Progenitor cell of endocrine pancreas (in vitro differentiated cells): Measurements from ENCODE around the gene DNAJB8. TPM values are rescaled to one million over a fixed set of nuclear protein-coding genes. Genes with fewer than 3 reads are reported as not detected.
A peak's percentile ranks its signal among the peaks of the same experiment; 100 is the strongest.

ENCODE experiments used
- DNase-seq: peaks from one replicate; pipeline ENCODE4 v3.0.0; 2021; ENCODE audit warnings: low spot score; ENCODE audit not compliant: unreplicated experiment
- H3K27ac Mint-ChIP-seq: 2 replicates; pipeline ENCODE4 v1.8.0; 2021; ENCODE audit warnings: mild to moderate bottlenecking, moderate library complexity, mixed read lengths
- H3K27me3 Mint-ChIP-seq: 2 replicates; pipeline ENCODE4 v1.8.0; 2021; ENCODE audit warnings: mixed read lengths
- H3K36me3 Mint-ChIP-seq: 2 replicates; pipeline ENCODE4 v1.8.0; 2022; ENCODE audit warnings: mixed read lengths; ENCODE audit not compliant: insufficient read depth
- H3K4me1 Mint-ChIP-seq: 2 replicates; pipeline ENCODE4 v1.8.0; 2021; ENCODE audit warnings: low read depth, mixed read lengths
- H3K4me3 Mint-ChIP-seq: 2 replicates; pipeline ENCODE4 v1.8.0; 2021; ENCODE audit warnings: low read depth, mild to moderate bottlenecking, moderate library complexity, mixed read lengths
- H3K9me3 Mint-ChIP-seq: 2 replicates; pipeline ENCODE4 v1.8.0; 2021; ENCODE audit warnings: low read depth, mixed read lengths
- CTCF ChIP-seq: fragments of 200-600 bp; sonication (generic); IDR thresholded peaks from one replicate; pipeline ENCODE4 v1.5.0; 2021; ENCODE audit warnings: antibody characterized with exemption, mild to moderate bottlenecking; ENCODE audit not compliant: unreplicated experiment
- total RNA-seq: library from RNA; stranded (reverse); gene quantifications from 2 replicates; pipeline ENCODE4 v1.2.1, GENCODE V29; 2021

The DNAJB8 gene
- total RNA-seq, 1 donor from 2014 or later: not detected

- DNase-seq: no peak
- Mint-ChIP-seq H3K9me3 (no peaks in the 10 kb centered on the region), H3K4me1 (peaks cover 14% of the 10 kb centered on the region), H3K36me3 (no peaks in the 10 kb centered on the region), H3K27ac (no peak overlapping the region), H3K4me3 (no peak overlapping the region), H3K27me3 (peaks cover 83% of the 10 kb centered on the region)
- no peak for TF ChIP-seq CTCF
Observed at GRCh38 chr3:128493570-128494366, 27.1 kb upstream of the DNAJB8 start.

- no peak for DNase-seq
- H3K9me3 Mint-ChIP-seq: no peaks in the 10 kb centered on the region
- H3K4me3 Mint-ChIP-seq: no peak within 1 kb of the TSS
- TF ChIP-seq CTCF: peak; percentile 46
- no peaks in the 10 kb centered on the region for H3K36me3 Mint-ChIP-seq
- peak within 1 kb of the TSS; percentile 29 for H3K27ac Mint-ChIP-seq
- H3K27me3 Mint-ChIP-seq: peaks cover 80% of the 10 kb centered on the region
- peaks cover 15% of the 10 kb centered on the region for H3K4me1 Mint-ChIP-seq
Observed at GRCh38 chr3:128492671-128493569, 26.2 kb upstream of the DNAJB8 start, which contains the start of gene GATA2. Gene GATA2, minus strand, starts transcription at chr3:128493201. Its CDS starts 6,170 bp downstream, at chr3:128487031.

GRCh38 chr3:128491941-128492670 lies 25.4 kb upstream of the DNAJB8 start:
- peaks cover 13% of the 10 kb centered on the region for H3K4me1 Mint-ChIP-seq
- H3K27ac Mint-ChIP-seq: peak overlapping the region; percentile 29
- no peak for TF ChIP-seq CTCF
- no peaks in the 10 kb centered on the region for H3K36me3 Mint-ChIP-seq
- no peak for DNase-seq
- no peak overlapping the region for H3K4me3 Mint-ChIP-seq
- H3K9me3 Mint-ChIP-seq: no peaks in the 10 kb centered on the region
- peaks cover 77% of the 10 kb centered on the region for H3K27me3 Mint-ChIP-seq

GRCh38 chr3:128491691-128491940 lies 24.9 kb upstream of the DNAJB8 start:
- H3K36me3 Mint-ChIP-seq: no peaks in the 10 kb centered on the region
- peaks cover 77% of the 10 kb centered on the region for H3K27me3 Mint-ChIP-seq
- peaks cover 11% of the 10 kb centered on the region for H3K4me1 Mint-ChIP-seq
- H3K27ac Mint-ChIP-seq: peak overlapping the region; percentile 41
- H3K9me3 Mint-ChIP-seq: no peaks in the 10 kb centered on the region
- no peak overlapping the region for H3K4me3 Mint-ChIP-seq
- DNase-seq: no peak
- no peak for TF ChIP-seq CTCF
